ENCODE measurements around the gene UBE3B.

UBE3B gene

GRCh38 chr12:109549613-109550270 is 72.3 kb downstream of the UBE3B start:
- no peak for DNase-seq (ENCODE audit: low read depth in 2 of 2, low spot score in 1 of 2)

GRCh38 chr12:109550281-109550680 is 72.8 kb downstream of the UBE3B start:
- no peak for DNase-seq (ENCODE audit: low read depth in 2 of 2, low spot score in 1 of 2)

GRCh38 chr12:109551108-109551507 is 73.7 kb downstream of the UBE3B start:
- no peak for DNase-seq (ENCODE audit: low read depth in 2 of 2, low spot score in 1 of 2)

GRCh38 chr12:109552971-109553370 is 75.5 kb downstream of the UBE3B start:
- DNase-seq (ENCODE audit: low read depth in 2 of 2, low spot score in 1 of 2): no peak

GRCh38 chr12:109553483-109553882 is 76.0 kb downstream of the UBE3B start:
- DNase-seq (ENCODE audit: low read depth in 2 of 2, low spot score in 1 of 2): no peak

DNA sequence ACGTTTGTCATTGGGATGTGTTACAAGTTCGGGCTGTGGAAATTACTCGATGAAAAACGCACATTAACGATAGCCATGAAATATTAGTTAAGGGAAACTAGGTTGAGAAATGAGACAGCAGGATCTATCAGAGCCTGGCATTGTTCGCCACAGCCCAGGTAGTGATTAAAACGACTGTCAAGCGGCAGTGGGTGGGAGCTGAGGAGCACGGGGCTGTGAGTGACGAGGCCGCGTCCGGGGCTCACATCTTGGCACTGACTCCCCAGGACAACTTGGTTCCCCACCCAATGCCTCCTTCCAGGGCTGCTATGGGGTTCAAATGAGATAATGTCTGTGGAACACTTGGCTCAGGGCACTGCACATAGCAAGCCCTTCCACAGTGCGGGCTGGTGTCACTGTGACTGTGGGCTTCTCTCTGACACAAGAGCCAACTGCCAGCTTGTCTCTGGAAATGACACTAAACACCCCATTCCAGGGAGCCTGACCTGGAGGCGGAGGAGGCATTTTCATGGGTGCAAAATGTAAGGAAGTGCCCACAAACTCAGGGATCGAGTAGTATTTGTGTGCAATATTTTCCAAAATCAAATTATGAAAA is 76.6 kb downstream of the UBE3B start:
- no peak for DNase-seq (ENCODE audit: low read depth in 2 of 2, low spot score in 1 of 2)

- no peak for DNase-seq (ENCODE audit: low read depth in 2 of 2, low spot score in 1 of 2)
Observed at GRCh38 chr12:109554761-109555160, 77.3 kb downstream of the UBE3B start.

DNA sequence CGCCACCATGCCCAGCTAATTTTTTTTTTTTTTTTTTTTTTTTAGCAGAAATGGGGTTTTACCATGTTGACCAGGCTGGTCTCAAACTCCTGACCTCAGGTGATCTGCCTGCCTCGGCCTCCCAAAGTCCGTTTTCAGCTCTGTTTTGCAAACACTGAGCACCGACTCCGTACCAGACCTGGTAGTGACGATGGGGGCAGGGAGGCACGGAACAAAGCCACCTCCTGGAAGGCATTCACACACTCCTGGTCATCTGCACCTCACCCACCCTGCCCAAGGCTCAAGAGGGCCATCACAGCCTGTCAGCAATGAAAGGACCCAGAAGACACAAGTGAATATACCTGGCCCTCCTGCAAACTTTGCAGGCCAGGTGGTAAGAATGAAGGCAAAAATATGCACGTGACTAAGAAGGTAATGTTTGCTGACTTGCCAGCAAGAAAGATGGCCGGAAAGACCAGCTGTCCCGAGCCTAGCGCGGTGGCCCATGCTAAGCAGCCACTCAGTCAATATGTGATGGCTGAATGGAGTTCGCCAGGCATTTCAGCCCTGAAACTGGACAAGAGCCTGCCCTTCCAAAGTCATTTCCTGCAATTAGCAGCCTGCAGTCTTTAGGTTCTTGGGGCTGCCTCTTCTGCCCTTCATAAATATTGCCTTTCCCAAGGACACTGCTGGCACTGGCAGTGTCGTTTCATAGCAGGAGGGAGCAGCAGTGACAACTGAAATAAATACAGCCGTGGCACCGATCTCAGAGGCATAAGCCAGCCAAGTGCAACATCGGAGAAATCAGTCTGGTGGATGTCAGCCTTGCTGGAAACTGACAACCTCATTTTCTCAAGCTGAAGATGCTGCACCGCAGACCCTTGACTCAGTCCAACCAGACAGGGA is 78.2 kb downstream of the UBE3B start:
- no peak for DNase-seq (ENCODE audit: low read depth in 2 of 2, low spot score in 1 of 2)

DNA sequence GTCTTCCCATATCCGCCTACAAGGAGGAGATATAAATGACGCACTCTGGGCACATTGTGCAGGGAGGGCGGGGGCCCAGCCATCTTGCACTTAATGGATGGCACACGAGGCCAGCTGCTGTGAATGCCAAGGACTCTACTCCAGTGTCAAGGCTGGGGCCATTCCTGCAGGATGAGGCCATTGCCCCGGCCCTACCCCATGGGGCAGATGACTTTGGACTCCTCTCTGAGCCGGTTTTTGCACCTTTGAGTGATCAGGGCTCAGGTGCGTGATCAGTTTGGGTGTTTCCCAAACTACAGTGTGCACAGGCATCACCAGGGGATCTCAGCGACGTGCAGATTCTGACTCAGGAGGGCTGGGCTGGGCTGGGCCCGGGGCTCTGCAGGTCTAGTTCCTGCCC is 79.8 kb downstream of the UBE3B start:
- DNase-seq (ENCODE audit: low read depth in 2 of 2, low spot score in 1 of 2): no peak

DNA sequence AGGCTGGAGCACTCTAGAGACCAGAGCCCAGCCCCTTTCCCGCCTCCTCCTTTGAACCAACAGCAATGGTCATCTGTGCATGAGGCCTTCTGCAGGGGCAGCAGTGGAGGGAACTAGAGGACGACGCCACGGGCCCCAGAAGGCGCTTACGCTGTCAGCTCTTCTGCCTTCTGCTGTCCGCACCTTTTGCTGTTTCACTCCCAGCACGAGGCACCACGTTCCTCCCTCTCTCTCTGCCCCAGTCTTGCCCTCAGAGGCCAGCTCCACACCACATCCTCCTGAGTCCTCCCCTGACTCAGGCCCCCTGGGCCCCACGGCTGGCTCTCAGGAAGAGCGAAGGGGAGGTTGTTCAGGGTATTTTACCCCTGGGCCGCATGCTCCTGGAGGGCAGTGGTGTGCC is 80.4 kb downstream of the UBE3B start:
- DNase-seq (ENCODE audit: low read depth in 2 of 2, low spot score in 1 of 2): no peak

DNA sequence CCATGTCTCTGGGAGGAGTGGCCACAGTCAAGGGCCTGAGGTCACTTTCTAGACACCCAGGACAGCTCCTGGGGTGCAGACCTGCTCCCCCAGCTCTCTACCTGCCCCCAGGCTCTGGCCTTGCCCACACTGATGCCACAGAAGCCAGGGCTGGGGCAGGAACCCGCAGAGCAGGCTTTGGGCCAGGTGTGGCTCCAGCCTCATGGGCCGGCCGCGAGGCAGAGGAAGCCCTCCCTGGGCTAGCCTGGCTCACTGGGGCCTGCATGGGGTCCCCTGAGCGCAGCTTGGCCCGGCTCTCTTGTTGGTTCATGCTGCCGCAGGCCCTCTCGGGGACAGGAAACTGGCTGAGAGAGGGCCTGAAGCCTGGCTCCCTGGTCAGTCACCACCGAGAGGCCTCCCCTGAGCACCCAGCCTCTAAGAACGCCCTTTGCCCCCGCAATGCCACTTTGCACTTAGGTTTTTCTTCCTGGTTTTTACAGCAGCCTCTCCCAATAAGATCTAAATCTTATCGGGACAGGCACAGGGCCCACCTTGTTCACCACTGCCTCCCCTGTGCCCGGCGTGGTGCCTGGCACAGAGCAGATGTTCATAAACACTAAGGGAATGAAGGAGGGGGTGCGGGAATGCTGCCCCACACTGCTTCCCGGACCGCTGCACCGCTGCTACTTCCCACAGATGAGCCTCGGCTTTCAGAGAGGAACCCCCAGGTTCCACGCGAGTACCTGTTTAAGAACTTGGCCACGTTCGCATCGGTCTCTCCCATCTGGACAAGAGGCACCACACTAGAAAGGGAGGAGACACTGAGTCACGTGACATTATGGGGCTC is 81.2 kb downstream of the UBE3B start:
- DNase-seq (ENCODE audit: low read depth in 2 of 2, low spot score in 1 of 2): no peak

DNA sequence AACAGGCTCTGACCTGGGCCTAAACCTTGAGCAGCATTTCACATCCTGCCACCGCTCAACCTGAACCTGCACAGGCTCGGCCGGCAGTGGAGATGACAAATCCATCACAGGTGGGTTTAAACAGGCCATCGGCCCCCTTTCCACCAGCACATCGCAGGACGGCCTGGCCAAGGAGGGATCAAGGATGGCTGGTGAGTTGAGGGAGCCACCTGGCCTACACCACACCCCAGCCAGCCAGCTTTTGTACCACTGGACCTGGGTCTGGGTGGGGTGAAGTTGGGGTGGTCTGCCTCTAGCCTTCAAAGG is 81.7 kb downstream of the UBE3B start:
- no peak for DNase-seq (ENCODE audit: low read depth in 2 of 2, low spot score in 1 of 2)

DNA sequence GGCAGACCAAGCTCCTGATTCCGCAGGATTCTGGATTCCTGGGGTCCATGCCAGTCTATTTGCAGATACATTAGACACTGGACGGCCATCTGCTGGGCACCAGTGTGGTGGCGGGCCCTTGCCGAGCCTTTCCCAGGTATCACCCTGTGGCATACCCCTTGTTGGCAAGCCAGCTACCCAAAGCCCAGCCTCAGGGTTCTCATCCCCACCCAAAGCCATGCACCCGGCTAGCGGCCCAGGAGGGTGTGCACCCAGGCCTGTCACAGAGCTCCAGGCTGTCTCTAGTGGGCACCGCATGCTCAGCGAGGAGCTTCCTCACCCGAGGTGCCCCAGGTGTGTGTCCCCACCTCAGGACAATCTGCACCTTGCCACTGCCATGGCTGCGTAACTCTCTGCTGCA is 82.2 kb downstream of the UBE3B start:
- DNase-seq (ENCODE audit: low read depth in 2 of 2, low spot score in 1 of 2): no peak

DNA sequence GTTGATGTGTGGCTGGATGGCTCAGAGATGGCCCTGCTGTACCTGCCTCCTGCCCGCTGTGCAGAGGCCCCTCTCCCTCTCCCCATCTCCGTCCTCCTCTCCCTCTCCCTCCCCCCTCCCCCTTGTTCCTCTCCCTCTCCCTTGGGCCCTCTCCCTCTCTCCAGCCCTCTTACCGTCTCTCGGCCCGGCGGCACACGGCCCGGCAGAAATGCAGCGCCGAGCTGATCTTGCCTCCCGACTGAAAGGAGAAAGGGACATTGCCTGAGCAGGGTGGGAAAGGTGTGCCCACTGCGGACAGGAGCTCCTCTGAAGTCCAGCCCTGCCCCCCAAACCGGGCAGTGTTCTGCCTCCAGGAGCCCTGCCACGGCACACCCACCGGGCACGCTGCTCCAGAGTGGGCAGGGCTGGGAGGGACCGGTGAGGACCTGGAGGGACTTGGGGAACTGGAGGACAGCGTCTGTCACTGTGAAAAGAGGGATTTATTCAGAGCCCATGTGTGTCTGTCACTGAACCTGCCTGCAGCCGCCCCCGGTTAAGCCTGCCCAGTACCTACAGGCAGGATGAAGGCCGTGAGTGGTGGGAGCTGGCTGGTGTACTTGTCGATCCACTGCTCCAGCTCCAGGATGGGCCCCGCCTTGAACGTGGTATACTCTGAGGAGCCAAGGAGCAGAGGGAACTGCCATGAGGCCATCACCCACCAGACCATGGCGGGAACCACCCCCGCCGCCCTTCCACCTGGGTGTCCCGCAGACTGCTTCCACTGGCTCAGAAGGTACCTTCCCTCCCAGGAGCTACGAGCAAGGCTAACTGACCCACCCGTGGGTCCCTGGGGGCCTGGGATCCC is 83.7 kb downstream of the UBE3B start:
- no peak for DNase-seq (ENCODE audit: low read depth in 2 of 2, low spot score in 1 of 2)

DNA sequence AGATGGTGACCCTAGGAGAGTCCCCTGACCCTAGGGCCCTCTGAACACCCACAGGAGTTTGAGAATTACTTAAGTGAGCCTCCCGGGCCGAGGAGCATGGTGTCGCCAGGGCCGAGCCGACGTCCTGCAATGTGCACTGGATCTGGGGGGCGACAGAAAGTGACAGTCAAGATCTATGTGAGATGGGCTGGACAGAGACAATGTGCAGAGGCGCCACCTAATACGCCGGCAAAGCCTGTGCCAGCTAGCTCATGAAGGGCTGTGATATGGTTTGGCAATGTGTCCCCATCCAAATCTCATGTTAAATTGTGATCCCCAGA is 84.2 kb downstream of the UBE3B start:
- DNase-seq (ENCODE audit: low read depth in 2 of 2, low spot score in 1 of 2): no peak

DNA sequence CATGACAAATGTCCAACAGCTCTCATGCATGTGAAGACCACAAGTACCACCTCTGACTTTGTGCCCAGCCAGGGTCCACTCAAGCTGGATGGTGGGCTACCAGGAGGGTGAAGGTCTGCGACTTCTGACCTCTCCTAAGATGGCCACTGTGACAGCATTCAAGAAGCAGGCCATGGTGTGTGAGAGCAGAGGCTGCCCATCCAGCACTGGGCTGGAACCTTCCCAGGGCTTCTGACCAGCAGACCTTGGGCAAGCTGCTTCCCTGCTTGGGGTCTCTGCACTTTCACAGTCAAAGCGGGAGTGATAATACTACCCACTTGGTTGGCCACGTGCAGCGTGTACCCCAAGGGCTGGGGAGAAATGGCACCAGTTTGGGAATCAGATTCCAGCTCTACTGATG is 85.4 kb downstream of the UBE3B start:
- DNase-seq (ENCODE audit: low read depth in 2 of 2, low spot score in 1 of 2): no peak

DNA sequence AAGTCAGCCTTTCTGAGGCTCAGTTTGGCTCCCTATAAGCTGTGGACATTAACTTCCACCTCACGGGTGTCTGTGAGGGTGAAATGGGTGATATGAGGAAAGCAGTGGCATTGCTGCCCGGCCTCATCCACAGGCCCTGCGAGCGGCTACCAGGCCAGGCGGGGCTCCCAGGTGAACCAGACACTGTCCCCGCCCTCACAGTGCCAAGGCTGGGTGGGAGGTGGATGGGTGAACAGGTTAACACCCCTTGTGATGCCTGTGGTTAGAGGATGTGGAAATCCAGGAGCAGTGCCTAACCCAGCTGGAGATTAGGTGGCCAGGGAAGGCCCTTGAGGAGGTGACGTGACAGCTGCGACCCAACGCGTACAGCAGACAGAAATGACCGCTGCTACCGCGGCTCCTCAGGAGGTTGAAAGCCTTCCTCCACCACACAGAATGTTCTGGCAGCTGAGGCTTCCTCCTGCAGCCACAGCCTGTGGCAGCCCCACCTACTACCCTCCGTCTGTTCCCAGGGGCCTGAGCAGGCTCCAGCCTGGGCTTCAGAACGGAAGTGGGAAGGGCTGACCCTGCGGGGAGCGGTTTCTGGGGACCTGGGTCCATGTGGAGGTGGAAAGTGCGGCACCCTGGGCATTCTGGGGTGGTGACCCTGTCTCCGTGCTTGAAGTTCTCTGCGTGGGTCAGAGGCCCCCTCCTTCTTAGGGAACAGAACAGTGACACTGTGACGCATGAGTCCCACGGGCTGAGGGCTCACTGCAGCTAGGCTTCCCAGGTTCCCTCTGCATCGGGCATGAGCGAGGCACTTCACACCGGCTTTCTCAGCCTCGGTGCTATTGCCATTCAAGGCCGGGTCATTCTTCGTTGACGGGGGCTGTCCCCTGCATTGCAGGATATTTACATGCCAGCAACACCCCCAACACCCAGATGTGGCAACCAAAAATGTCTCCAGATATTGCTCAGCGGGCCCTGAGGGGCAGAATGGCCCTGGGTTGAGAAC is 86.2 kb downstream of the UBE3B start:
- DNase-seq (ENCODE audit: low read depth in 2 of 2, low spot score in 1 of 2): no peak

DNA sequence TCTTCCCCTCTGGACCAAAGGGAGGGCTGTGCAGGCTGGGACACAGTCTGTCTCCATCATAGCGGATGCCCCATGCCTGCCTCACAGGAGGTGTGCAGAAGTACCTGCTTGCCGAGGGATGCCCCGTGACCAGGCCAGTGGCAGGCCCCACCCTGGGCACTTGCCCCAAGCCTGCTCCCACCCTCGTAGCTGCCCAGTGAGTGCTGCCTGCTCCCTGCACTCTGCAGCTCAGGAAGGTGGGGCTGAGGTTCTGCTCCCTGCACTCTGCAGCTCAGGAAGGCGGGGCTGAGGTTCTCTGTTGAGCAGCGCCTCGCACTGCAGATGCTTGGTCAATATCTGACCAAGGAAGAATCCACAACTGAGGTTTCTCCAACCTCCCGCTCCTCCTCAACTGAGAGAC is 89.0 kb downstream of the UBE3B start:
- DNase-seq (ENCODE audit: low read depth in 2 of 2, low spot score in 1 of 2): no peak

GRCh38 chr12:109567296-109567695 is 89.9 kb downstream of the UBE3B start:
- DNase-seq (ENCODE audit: low read depth in 2 of 2, low spot score in 1 of 2): no peak

GRCh38 chr12:109567967-109568366 is 90.5 kb downstream of the UBE3B start:
- DNase-seq (ENCODE audit: low read depth in 2 of 2, low spot score in 1 of 2): no peak

Data from stimulated activated CD8-positive, alpha-beta memory T cell treated with anti-CD3 and anti-CD28 coated beads, Interleukin-4, amount 100 ng/mL, for 4 hours (primary cell).